CD4-positive, alpha-beta T cell treated with Interleukin-6 at 100 ng/mL for 8 hours (primary cell): ENCODE data around the gene ALS2.
"Not testable (repeated sequence)": the region's sequence is repeated elsewhere in the genome, so short reads cannot be mapped to it uniquely, and the experiment has no call there.

ENCODE experiments used
- DNase-seq: peaks from one replicate; pipeline ENCODE4 v3.0.0-alpha.2; 2020; ENCODE audit warnings: mixed read lengths, low spot score

ALS2 gene

DNA sequence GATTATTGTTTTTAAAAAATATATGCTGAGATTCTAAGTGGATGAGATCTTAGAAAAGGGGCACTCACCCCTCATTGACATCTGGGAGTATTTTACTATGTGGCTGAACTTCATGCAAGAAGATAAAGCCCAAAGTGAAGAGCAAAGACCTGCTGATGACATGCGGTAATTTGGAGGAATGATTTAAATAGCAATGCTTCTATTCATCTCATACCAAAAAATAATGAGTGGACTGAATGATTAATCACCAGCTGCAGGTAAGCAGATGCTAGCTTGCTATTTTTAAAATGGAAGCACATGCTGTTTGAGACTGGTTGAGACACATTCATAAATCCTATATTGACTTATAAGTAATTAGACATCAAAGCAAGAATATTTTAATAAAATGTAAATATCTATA, 12.9 kb upstream of the ALS2 start:
- no peak for DNase-seq

DNA sequence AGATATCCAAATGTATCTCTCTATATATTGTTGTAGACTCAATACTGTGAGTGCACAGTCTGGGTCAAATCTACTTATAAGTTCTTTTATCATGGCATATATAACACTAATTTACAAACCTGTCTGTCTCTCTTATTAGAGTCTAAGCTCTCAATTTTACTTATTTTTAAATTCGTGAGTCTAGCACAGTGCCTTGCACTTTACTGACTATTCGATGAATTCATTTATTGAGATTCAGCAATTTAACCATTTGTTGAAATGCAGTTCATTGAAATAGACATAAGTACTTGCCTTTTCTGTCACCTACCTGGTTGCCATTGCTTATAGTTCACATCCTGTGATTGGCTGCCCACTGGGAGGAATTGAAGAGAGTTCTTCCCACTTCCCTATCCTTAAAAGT, 10.3 kb upstream of the ALS2 start:
- DNase-seq = no peak

DNA sequence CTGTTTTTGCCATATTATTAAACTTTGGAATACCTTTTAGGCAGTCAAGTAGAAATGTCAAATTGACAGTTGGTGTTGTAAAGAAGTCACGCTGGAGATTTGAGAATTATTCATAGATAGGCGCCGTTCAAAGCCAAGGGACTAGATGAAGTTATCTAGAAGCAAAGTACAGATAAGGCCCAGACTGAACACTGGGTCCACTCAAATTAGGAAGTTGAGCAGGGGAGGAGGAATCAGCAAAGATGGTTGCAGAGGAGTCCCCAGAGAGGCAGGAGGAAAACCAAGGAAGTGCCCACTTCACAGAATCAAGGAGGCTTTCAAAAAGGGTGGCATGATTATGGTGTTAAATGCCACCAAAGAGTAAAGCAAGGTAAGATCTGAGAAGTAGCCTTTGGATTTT, 9.6 kb upstream of the ALS2 start:
- DNase-seq = no peak

DNA sequence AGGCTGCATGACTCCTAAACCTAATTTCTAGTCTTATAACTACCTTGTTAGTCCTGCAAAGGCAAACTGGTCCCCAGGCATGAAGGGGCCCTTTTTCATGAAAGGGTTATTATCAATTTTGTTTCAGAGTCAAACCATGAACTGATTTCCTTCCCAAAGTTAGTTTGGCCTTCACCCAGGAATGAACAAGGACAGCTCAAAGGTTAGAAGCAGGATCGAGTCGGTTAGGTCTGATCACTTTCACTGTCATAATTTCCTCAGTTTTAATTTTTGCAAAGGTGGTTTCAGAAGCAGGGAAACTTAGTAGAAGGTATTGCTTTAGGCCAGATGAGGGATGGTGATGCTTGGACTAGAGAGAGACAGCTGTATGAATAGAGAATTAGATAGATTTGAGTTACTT, 8.7 kb upstream of the ALS2 start:
- DNase-seq = no peak

DNA sequence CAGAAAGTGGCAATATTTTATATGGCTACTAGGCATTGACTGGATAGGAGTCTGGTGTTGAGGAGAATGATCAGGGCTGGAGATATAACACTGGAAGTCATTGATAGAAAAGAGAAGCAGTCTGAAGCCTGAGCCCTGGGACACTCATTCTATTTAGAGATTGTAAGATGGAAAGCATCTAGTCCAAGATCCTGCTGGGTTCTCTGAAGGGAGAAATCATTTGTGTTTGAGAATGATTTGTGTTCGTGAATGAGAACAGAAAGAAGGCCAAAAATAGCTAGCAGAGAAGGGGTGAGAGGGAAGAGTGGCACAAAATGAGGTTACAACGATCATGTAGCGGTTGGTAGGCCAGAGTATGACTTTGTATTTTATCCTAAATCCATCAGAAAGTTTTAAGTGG, 7.6 kb upstream of the ALS2 start:
- DNase-seq = no peak

DNA sequence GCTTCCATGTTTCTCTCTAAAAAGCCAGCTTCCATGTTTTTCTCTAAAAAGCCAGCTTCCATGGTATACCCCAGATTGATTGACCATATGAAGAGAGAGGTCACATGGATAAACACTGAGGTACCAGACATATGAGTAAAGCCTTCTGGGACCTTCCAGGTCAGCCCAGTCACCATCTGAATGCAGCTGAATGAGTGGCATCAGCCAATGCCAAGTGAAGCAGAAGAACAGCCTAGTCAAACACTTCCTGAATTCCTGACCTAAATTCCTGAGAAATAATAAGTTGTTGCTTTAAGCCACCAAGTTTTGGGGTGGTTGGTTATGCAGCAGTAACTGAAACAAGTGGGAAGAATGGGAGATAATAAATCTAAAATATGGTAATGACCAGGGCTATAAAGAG, 5.7 kb upstream of the ALS2 start:
- DNase-seq = no peak

DNA sequence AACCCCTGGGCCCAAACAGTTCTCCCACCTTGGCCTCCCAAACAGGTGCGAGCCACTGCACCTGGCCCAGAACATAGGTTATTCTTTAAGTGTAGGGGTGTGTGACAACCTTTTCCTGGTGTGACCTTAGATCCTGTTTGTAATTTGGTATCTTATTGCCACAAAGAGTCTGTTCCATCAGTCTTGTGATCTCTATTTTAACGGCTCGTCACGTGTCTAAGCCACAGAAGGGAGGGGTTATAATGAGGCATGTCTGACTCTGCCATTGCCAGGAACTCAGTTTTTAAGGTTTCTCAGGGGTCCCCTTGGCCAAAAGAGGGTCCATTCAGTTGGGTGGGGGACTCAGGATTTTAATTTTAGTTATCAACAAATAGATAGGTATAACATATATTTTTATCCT, 4.4 kb upstream of the ALS2 start:
- no peak for DNase-seq

DNA sequence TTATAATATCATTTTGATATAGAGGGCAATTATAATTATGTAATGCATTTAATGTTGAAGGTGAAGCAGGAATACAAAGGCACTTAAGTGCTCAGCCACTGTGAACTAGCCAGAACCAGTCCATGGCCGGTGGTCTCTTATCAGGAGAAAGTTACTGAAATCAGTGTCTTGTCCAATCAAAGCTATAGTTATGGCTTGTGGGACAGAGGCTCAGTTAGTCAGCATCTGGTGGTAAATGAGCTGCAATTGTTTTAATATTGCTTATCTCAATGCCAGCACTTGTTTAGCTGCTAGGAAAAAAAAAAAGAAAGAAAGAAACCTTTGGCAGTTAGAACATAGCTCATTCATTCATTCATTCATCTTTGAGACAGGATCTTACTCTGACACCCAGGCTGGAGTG, 3.8 kb upstream of the ALS2 start:
- no peak for DNase-seq

DNA sequence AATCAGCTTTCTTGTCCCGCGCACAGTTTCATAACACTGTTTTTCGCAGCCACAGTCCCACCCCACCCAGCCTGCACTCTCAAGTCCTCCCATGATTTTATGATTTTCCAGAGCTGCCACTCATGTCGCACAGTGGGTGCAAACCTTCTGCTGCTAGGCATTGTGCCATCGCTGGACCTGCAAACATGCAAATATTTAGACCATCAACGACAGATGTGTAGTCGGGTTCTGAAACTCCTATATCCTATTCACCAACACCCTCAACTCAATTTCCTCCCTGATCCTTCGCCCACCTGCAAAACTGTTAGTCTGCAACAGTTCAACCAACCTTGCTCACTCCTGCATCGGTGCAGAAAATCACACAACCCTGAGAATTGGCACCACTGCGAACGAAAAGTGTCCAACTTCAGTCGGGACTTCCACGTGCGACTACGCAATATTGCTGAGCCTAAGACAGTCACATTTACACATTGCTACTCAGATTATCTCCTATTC, 871 bp upstream of the ALS2 start:
- DNase-seq = no peak

DNA sequence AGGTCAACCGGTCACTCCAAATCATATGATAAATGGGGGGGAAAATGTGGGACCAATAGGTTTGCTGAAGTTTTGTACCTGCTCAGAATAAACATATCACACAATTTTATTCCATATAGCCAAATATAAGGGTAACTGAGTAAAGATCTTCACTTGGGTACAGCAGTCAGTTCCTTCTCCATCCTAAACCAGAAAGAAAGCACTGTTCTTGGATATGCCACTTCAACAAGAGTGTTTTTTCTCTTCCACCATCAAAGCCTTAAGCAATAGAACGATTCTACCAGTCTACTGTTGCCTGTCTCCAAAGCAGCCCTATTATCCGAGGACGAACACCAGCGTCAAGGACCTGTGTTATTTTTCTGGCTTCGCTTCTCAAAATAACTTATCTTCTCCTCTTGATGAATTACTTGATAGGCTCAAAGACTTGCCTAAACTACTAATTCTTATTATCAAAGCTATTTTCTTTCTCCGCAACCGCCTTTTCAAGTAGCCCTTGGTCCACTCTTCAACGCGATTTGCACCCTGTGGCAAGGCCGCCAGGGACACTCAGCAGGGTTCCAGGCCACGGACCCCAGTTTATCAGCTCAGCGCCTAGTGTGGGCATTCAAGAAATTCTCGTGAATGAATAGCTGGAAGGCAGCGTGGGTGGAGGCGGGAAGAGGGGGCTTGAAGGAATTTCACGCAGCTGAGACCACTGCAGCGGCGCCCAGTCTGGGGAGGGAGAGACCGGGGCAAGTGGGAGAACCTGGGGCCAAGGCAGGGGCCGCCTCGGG, 646 bp downstream of the ALS2 start:
- DNase-seq = no peak

DNA sequence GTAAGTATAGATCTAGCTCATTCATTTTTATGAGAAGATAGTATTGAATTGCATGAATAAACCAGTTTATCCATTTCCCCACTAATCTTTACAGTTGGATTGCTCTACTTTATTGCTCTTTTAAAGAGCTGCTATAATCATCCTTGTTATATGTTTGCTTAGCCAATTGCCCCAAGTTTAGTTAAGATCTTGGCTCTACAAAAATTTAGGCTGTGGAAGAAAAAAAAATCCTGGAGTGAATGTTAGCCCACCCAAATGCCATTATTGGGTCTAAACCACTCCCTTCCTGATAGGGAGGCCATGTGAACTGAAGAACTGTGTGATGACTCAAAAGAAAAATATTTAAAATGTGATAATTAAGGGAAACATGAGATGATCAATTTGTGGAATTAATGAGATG, 2.9 kb downstream of the ALS2 start:
- no peak for DNase-seq

DNA sequence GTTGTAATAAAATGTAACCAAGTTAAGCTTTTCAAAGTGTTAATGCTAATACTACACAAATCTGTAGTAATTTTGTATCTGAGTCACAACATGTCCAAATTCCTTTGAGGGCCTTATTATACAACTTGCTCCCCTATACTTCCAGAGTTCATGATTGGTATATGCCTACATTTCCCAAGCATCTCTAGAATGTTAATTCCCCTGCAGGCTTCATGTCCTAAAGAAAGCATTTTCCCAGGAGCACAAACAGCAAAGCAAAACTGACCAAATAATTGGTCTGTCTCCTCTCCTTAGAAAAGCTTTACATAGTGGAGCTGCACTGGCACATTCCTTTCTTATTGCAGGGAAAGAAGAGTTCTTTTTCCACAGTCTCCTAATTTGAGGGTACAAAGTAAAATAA, 3.7 kb downstream of the ALS2 start:
- DNase-seq = no peak

DNA sequence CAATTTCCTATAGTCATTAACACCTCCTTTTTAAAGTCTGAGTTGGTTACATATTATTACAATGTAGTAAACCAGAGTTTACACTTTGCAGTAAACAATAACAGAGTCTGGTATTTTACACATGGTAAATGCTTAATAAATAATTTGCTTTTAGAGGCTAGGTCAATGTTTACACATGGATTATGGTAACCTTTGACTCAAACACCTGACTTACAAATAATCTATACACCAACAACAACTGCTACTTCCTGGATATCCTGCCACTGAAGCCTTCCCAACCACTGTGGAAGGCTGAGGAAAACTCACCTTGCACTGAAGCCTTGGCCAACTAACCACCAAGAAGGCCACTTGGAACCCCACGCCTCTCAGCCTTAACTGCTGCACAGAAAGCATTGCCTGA, 5.4 kb downstream of the ALS2 start:
- DNase-seq = no peak

DNA sequence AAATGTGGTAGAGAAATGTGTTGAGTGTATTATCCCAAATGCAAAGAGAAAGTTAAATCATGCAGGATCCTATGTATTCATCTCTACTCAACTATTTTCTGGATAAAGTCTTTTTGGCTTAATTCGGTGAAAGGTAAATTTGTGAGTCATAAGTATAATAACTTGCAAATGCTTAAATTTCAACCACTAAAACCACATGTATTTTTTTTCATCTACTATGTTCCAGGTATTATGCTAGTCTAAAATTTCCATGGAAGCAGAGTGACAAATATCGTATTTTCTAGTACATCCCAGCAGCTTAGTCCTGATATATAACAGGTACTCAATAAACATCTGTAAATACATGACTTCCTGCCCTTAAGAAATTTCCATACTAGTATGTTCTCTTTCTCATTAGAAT, 6.2 kb downstream of the ALS2 start:
- DNase-seq = no peak

DNA sequence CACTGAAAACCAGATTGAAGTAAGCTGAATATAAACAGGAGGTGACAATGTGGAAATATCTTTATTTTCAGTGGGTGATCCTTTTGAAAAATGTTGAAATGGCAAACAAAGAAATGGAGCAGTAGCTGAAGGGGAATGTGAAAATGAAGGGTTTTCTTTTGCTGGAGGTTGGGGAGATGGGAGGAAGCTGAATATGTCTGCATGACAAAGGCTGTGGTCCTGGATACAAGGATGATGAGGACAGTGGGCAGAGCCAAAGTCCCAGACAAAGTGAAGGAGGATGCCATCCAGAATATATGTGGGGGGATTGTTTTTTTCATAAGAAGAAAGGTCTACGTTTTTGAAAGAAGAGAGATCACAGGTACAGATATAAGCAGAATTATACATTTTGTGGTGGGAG, 6.7 kb downstream of the ALS2 start:
- no peak for DNase-seq

DNA sequence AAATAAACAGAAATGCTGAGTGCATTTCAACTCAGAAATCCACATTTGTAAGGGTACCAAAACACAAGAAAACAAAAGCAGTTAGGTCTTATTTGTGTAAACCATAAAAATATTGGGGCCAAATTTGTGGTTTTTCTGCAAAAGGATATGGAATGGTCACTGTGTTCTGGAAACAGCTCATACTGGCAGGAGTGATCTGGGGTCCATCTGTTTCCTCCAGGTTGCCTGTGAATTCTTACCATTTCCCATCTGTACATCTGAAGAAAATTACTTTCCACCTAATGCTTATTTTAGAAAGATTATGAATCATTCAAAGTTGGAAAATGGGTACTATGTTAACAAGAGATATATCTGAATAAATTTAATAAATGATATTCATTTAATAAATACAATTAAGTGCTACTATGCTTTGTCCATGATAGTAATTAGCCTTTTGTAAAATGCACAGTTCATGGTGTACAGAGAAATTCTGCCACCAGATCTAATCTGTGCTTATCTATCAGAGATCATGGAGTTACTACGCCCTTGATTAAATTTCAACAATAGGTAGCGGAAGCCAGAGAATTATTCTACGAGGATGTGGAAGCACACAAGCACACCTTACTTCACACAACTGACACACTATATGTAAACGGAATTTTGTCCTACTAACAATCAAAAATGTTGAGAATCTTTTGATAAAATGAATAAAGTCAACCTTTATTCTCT, 10.9 kb downstream of the ALS2 start:
- DNase-seq = no peak

DNA sequence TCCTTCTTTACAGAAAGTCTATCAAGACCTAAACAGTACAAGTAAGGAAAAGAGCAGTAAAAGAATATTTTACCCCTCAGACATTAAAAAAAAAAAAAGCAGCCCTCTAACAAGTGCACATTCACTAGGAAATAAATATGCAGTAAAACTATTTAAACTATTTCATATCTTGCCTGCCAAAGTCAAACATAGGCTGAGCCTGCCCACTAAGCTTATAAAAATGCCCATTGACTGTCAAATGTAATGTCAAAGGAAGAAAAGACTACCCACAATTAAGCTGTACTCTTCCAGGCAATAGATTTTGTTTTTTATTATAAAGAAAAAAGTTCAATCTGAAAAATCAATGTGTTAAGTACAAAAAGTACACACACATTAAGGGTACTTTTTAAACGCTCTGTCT, 11.8 kb downstream of the ALS2 start:
- no peak for DNase-seq

DNA sequence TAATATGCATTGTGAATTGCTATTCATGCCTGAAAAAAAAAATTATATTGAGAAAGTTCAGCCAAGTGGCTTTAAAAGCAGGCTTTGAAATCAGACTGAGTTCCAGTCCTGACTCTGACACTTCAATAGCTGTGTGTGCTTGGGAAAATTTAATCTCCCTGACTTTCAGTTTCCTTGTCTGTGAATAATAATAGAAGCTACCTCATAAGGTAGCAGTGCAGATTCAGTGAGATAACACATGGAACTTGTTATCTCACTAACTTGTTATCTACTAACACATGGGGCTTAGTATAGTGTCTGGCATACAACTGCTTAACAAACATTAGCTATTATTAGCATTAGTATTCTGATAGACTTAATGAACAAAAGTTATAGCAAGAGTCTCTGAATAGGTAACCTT, 14.9 kb downstream of the ALS2 start:
- no peak for DNase-seq

DNA sequence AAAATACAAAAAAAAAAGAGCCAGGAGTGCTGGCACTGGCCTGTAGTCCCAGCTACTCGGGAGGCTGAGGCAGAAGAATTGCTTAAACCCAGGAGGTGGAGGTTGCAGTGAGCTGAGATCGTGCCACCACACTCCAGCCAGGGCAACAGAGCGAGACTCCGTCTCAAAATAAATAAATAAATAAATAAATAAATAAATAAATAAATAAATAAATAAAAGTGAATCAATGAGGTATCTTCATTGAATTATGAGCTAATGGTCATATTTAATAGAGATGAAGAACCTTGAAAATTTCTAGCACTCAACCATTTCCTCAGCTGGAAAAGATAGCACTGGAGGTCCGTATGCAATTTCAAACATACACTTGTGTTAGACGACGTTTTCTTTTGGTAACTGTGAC, 16.3 kb downstream of the ALS2 start:
- not testable (repeated sequence) for DNase-seq

DNA sequence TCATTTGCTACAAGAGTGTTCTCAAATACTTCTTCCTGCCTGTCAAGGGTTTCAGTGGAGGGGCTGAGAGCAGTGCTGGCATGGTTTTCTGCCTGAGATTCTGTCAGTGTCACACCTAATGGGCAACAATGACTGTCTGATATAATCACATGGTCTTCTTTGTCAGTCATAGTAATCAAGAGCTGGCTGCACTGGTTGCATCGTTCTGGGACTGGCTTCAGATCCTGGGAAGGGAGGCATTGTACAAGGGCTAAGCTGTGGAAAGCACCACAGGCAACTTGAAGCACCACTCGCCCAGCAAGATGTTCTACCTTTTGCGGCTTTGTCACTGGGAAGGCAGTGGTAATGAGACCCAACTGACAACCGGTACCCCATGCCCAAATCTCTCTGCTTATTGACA, 19.6 kb downstream of the ALS2 start:
- no peak for DNase-seq

DNA sequence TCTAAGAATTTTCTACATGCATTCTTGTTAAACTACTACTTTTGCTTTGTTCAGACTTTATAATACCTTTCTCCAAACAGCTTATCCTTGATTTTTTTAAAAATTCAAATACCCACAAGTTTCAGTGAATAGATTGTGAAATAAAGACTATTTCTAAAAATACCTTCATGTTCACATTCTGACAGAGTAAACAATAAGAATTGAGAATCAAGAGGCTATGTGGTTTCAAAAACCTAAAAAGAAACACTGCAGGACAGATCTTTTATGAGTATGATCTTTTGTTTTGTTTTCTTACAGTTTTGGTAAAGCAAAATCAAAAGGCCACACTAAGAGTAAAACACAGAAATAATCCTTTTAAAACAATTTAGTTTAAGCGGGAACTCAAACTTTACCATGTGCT, 21.2 kb downstream of the ALS2 start:
- no peak for DNase-seq

DNA sequence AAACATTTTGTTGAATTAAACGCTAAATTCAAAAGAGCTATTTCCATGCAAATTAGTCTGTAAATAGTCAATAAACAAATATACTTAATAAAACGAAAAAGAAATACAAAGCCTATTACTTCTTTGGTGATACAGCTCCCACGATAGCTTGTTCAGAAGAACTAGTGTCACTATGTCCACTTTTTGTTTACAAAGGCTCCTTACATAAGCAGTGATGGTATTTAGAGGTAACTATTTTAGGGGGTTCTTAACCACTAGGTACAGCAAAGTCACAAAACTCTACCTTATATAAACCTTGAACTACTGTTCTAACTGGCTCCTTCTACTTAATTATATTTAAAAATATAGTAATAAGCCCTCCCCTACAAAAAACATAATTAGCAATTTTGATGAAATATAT, 21.9 kb downstream of the ALS2 start:
- DNase-seq = no peak

DNA sequence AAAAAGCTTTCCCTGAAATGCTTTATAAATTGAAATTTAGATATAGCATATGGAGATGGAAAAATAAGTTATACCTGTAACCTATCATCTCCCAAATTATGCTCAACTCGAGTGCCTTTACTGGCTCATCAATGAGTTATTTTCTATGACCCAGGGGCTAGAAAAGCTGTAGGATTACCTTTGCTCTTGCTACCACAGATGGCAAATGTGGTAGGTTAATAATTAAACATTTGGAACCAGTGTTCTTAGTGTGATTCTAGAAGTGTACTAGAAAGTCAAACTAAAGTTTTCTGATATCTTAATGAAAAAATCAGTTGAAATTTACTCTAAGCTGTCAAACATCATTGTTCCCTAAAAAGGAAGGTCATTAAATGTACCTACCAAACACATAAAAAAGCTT, 22.5 kb downstream of the ALS2 start:
- DNase-seq = no peak
